GM12878 (cell line): ENCODE results near the gene APOO. TPM values are rescaled to one million over a fixed set of nuclear protein-coding genes. Genes with fewer than 3 reads are reported as not detected.

Experiments used
- ATAC-seq: fragments of 200-7000 bp; cut with Tn5 transposase; 3 replicates; pipeline ENCODE4 v1.9.1; 2020; ENCODE audit warnings: mild to moderate bottlenecking, moderate library complexity
- BruUV-seq: library from RNA; stranded (reverse); fragments of 400-500 nt; replicated peaks from 2 replicates; lab custom pipeline; 2021; lab: Mats Ljungman, UMichigan
- CTCF ChIA-PET: fragments of 300-600 bp; sonication (Branson Sonifier 250); formaldehyde crosslinking; extraction: SDS; loops from one replicate; lab custom pipeline; 2021; ENCODE audit warnings: inconsistent platforms; lab: Yijun Ruan, JAX
- POLR2A ChIA-PET: fragments of 350-600 bp; formaldehyde crosslinking; extraction: SDS; loops from one replicate; lab custom pipeline; 2021; ENCODE audit warnings: inconsistent platforms; lab: Charles Lee
- RAD21 ChIA-PET: fragments of 300-600 bp; sonication (Branson Sonifier 250); formaldehyde crosslinking; loops from one replicate; lab custom pipeline; 2023; ENCODE audit warnings: antibody characterized with exemption; ENCODE audit not compliant: unreplicated experiment; lab: Charles Lee
- SMC1A ChIA-PET: fragments of 300-600 bp; sonication (Branson Sonifier 250); formaldehyde crosslinking; loops from one replicate; lab custom pipeline; 2023; ENCODE audit not compliant: unreplicated experiment, uncharacterized antibody; lab: Charles Lee
- DNase-seq: peaks from one replicate; pipeline ENCODE4 v3.0.0-alpha.2; 2011; ENCODE audit warnings: low read depth, low spot score
- FAIRE-seq: peaks from 3 replicates; lab custom pipeline; 2011; peaks lifted over from hg19 to GRCh38; lab: Jason Lieb, UNC
- H2AFZ ChIP-seq: 2 replicates; pipeline ENCODE4 v1.6.0; 2011; ENCODE audit warnings: low read depth, low read length, control low read depth; ENCODE audit not compliant: control insufficient read depth
- H3K27ac ChIP-seq: 2 replicates; pipeline ENCODE4 v1.5.1; 2011; ENCODE audit warnings: control low read depth; ENCODE audit not compliant: control insufficient read depth, insufficient read depth
- H3K27me3 ChIP-seq, 2 experiments: replicated peaks in 1 of 2; 2 replicates each; pipeline versions ENCODE4 v1.6.0 to v1.6.1; 2011; ENCODE audit warnings: low read length in 1 of 2; ENCODE audit not compliant: control insufficient read depth in 2 of 2, insufficient read depth in 2 of 2
- H3K36me3 ChIP-seq, 2 experiments: 2 replicates each; pipeline ENCODE4 v1.5.1; 2011; ENCODE audit warnings: low read length in 1 of 2; ENCODE audit not compliant: control insufficient read depth in 2 of 2, insufficient read depth in 2 of 2
- H3K4me1 ChIP-seq: 2 replicates; pipeline ENCODE4 v1.6.1; 2011; ENCODE audit warnings: mild to moderate bottlenecking, low read length, moderate library complexity, mixed read lengths; ENCODE audit not compliant: control insufficient read depth, insufficient read depth
- H3K4me2 ChIP-seq: 2 replicates; pipeline ENCODE4 v1.6.0; 2011; ENCODE audit warnings: control low read depth; ENCODE audit not compliant: control insufficient read depth, insufficient read depth
- H3K4me3 ChIP-seq: fragments of 200-600 bp; sonication (generic); 2 replicates; pipeline ENCODE4 v1.5.1; 2016
- H3K79me2 ChIP-seq: 2 replicates; pipeline ENCODE4 v1.6.0; 2011; ENCODE audit warnings: low read length; ENCODE audit not compliant: control insufficient read depth, insufficient read depth
- H3K9ac ChIP-seq: 2 replicates; pipeline ENCODE4 v1.8.0; 2011; ENCODE audit warnings: low read length, control low read depth, mixed read lengths; ENCODE audit not compliant: control insufficient read depth, insufficient read depth
- H3K9me3 ChIP-seq: replicated peaks from 3 replicates; pipeline ENCODE4 v1.5.1; 2011; ENCODE audit warnings: mild to moderate bottlenecking, low read length; ENCODE audit not compliant: control insufficient read depth, insufficient read depth
- H4K20me1 ChIP-seq: 2 replicates; pipeline ENCODE4 v1.6.0; 2011; ENCODE audit not compliant: control insufficient read depth, insufficient read depth
- BHLHE40 ChIP-seq, 2 experiments: fragments of 450-650 bp in 1 of 2; IDR thresholded peaks; 2 replicates each; pipeline ENCODE4 v1.6.1; 2011 to 2017; ENCODE audit warnings: low read depth in 2 of 2, borderline replicate concordance in 1 of 2, improper control_type of control experiment in 1 of 2, low read length in 1 of 2, mild to moderate bottlenecking in 1 of 2
- CEBPB ChIP-seq, 2 experiments: fragments of 150-350 bp in 1 of 2; IDR thresholded peaks; 2 replicates each; pipeline ENCODE4 v1.6.1; 2012 to 2014; ENCODE audit warnings: low read depth in 2 of 2, low read length in 2 of 2, borderline replicate concordance in 1 of 2, inconsistent platforms in 1 of 2
- ESRRA ChIP-seq: IDR thresholded peaks from 2 replicates; pipeline ENCODE4 v1.6.1; 2012; ENCODE audit warnings: mild to moderate bottlenecking, low read length, improper control_type of control experiment
- HSF1 ChIP-seq: fragments of 150-350 bp; IDR thresholded peaks from 2 replicates; pipeline ENCODE4 v1.6.1; 2014; ENCODE audit warnings: mild to moderate bottlenecking, low read depth, low read length
- NBN ChIP-seq: fragments of 450-650 bp; IDR thresholded peaks from 2 replicates; pipeline ENCODE4 v1.6.1; 2016
- NR2C1 ChIP-seq: fragments of 450-650 bp; IDR thresholded peaks from 2 replicates; pipeline ENCODE4 v1.6.1; 2017; ENCODE audit warnings: antibody characterized with exemption, mild to moderate bottlenecking, moderate library complexity
- NRF1 ChIP-seq: conservative IDR thresholded peaks from 2 replicates; pipeline ENCODE4 v1.6.1; 2011; ENCODE audit warnings: mild to moderate bottlenecking, low read depth, low read length, improper control_type of control experiment
- PKNOX1 ChIP-seq: fragments of 450-650 bp; IDR thresholded peaks from 2 replicates; pipeline ENCODE4 v1.6.1; 2016; ENCODE audit warnings: mild to moderate bottlenecking
- TCF7 ChIP-seq: IDR thresholded peaks from 2 replicates; pipeline ENCODE4 v1.6.1; 2014; ENCODE audit warnings: antibody characterized with exemption, borderline replicate concordance
- ZBTB11 ChIP-seq: fragments of 450-650 bp; formaldehyde crosslinking; IDR thresholded peaks from 2 replicates; pipeline ENCODE4 v1.5.0; 2022; ENCODE audit warnings: mild to moderate bottlenecking, missing genetic modification characterization
- ZBTB33 ChIP-seq: fragments of 450-650 bp; IDR thresholded peaks from 2 replicates; pipeline ENCODE4 v1.6.1; 2017; ENCODE audit warnings: mild to moderate bottlenecking
- ZZZ3 ChIP-seq: IDR thresholded peaks from 2 replicates; pipeline ENCODE4 v1.6.1; 2011; ENCODE audit warnings: low read depth; ENCODE audit not compliant: control insufficient read depth, insufficient read length
- WGBS: methylation state at CpG from one replicate; pipeline ENCODE4 v1.1.6; 2016; ENCODE audit warnings: low lambda C conversion rate; ENCODE audit not compliant: insufficient replicate concordance, insufficient coverage; ENCODE audit errors: missing lambda C conversion rate; 5-methylcytosine and 5-hydroxymethylcytosine counted together
- in situ Hi-C: fragments of 300-500 bp; cut with MboI; formaldehyde crosslinking; loops from 9 replicates; pipeline ENCODE4 v1.14.3; 2018; ENCODE audit warnings: mixed read lengths
- intact Hi-C: fragments of 100-400 bp; cut with micrococcal nuclease; formaldehyde crosslinking; loops from one replicate; pipeline ENCODE4 v1.14.2; 2022; ENCODE audit not compliant: unreplicated experiment
- polyA plus RNA-seq, 11 experiments: library from polyadenylated mRNA; depleted of rRNA in 4 of 11; unstranded in 6 of 11; stranded (reverse) in 5 of 11; fragments of >200 nt; fragmentation: Nextera tagmentation in 4 of 11; fragmentation: Illumina TruSeq in 1 of 11; extraction: Ambion mirVana in 4 of 11; extraction: Trizol in 1 of 11; gene quantifications; 1 replicate in 1 of 11; 2 replicates in 10 of 11; pipeline versions ENCODE4 v1.2.1 to v1.2.3, GENCODE V29; 2011 to 2016; ENCODE audit warnings: inconsistent platforms in 2 of 11, missing spikeins in 2 of 11, low read depth in 1 of 11
- total RNA-seq, 4 experiments: library from RNA; depleted of rRNA in 3 of 4; stranded (reverse); fragments of >200 nt in 3 of 4; fragmentation: Illumina TruSeq in 1 of 4; extraction: Trizol in 1 of 4; gene quantifications; 2 replicates each; pipeline versions ENCODE4 v1.2.1 to v1.2.3, GENCODE V29; 2013 to 2021

Gene APOO
- total and polyA plus RNA-seq, 10 of the 15 experiments (the other 5 are each of a cell fraction or from before 2014, with no cell fraction given), result 20.7 to 68.7 (median 35.5) TPM

GRCh38 chrX:23815376-23815775, 92.4 kb downstream of the APOO start (continued):
- TF ChIP-seq HSF1, result no peak
- no peak for TF ChIP-seq TCF7

GRCh38 chrX:23813808-23814207, 93.9 kb downstream of the APOO start:
- 83% methylated on average over 1 of the region's 1 CpG for WGBS
- Histone ChIP-seq H3K4me1 (peaks cover 5% of the 10 kb centered on the region; the same call in 1 of the 2 replicates), H4K20me1 (no peaks in the 10 kb centered on the region), H3K4me3 (no peak overlapping the region), H3K36me3 (no peaks in the 10 kb centered on the region), H3K4me2 (no peak overlapping the region), H3K27me3 (no peaks in the 10 kb centered on the region), H3K79me2 (no peaks in the 10 kb centered on the region), H3K9me3 (no peaks in the 10 kb centered on the region), H2AFZ (no peak overlapping the region), H3K27ac (no peak overlapping the region), H3K9ac (no peak overlapping the region)
- ChIA-PET POLR2A (interaction anchor here (0.6 kb wide), 1 partner anchor 88 kb away, joined by 3 read pairs; no protein-coding TSS in a partner anchor), CTCF (interaction anchor here (1.3 kb wide), 1 partner anchor 88 kb away, joined by 4 read pairs; no protein-coding TSS in a partner anchor), SMC1A (interaction anchor here (1.7 kb wide), 1 partner anchor 88 kb away, joined by 5 read pairs; no protein-coding TSS in a partner anchor), RAD21 (interaction anchor here (0.5 to 1.3 kb wide), 3 partner anchors 29 to 94 kb away, joined by 3 to 4 read pairs (median 4); no protein-coding TSS in a partner anchor)
- FAIRE-seq (no peak), DNase-seq (no peak), ATAC-seq (no peak)
- intact Hi-C loops (no loop called here), in situ Hi-C loops (no loop called here)
- BruUV-seq, result no TSS peak
- TF ChIP-seq ZBTB11 (no peak), ZBTB33 (no peak), ZZZ3 (no peak), NR2C1 (no peak), PKNOX1 (no peak), NRF1 (no peak), TCF7 (no peak), ESRRA (no peak), NBN (no peak), CEBPB (IDR thresholded peaks at IDR 0.05; ENCODE audit: borderline replicate concordance in 1 of 2, low read depth in 2 of 2, low read length in 2 of 2) (no peak), BHLHE40 (IDR thresholded peaks at IDR 0.05; ENCODE audit: borderline replicate concordance in 1 of 2, low read depth in 2 of 2, low read length in 1 of 2) (no peak)
